K562 (cell line): ENCODE results near the gene SCARF2. TPM values are rescaled to one million over a fixed set of nuclear protein-coding genes. Genes with fewer than 3 reads are reported as not detected.

Source experiments
- ARID4B ChIP-seq: sonication (generic); formaldehyde crosslinking; IDR thresholded peaks from 2 replicates; pipeline ENCODE4 v1.8.0; 2022; ENCODE audit warnings: mild to moderate bottlenecking, missing genetic modification reagents
- CAMTA2 ChIP-seq: fragments of 250-450 bp; sonication (Bioruptor Pico); conservative IDR thresholded peaks from 2 replicates; pipeline ENCODE4 v1.5.1; 2022
- DLX4 ChIP-seq: fragments of 250-450 bp; sonication (Bioruptor Pico); IDR thresholded peaks from 2 replicates; pipeline ENCODE4 v1.6.1; 2021; ENCODE audit warnings: mild to moderate bottlenecking
- HOMEZ ChIP-seq: fragments of 250-450 bp; sonication (Bioruptor Pico); IDR thresholded peaks from 2 replicates; pipeline ENCODE4 v1.4.0; 2020; ENCODE audit warnings: mild to moderate bottlenecking, moderate library complexity
- NFYB ChIP-seq: IDR thresholded peaks from 2 replicates; pipeline ENCODE4 v1.6.1; 2011; ENCODE audit warnings: mild to moderate bottlenecking, moderate library complexity; ENCODE audit not compliant: insufficient read length; ENCODE audit errors: extremely low read depth
- PREB ChIP-seq: sonication (generic); formaldehyde crosslinking; IDR thresholded peaks from 2 replicates; pipeline ENCODE4 v1.8.1; 2023; ENCODE audit warnings: mild to moderate bottlenecking, missing genetic modification reagents
- THRB ChIP-seq: fragments of 450-650 bp; formaldehyde crosslinking; conservative IDR thresholded peaks from 2 replicates; pipeline ENCODE4 v1.4.0; 2022; ENCODE audit warnings: mild to moderate bottlenecking, missing genetic modification characterization
- polyA plus RNA-seq, 8 experiments: library from polyadenylated mRNA; depleted of rRNA in 4 of 8; stranded (reverse) in 5 of 8; unstranded in 3 of 8; fragments of >200 nt; fragmentation: Nextera tagmentation in 2 of 8; fragmentation: Illumina TruSeq in 1 of 8; extraction: Ambion mirVana in 2 of 8; extraction: Trizol in 1 of 8; gene quantifications; 2 replicates each; pipeline versions ENCODE4 v1.2.1 to v1.2.3, GENCODE V29; 2011 to 2014; ENCODE audit warnings: inconsistent platforms in 1 of 8, missing spikeins in 1 of 8
- total RNA-seq, 7 experiments: library from RNA; depleted of rRNA in 6 of 7; stranded (reverse); fragments of >200 nt in 6 of 7; fragmentation: Illumina TruSeq in 2 of 7; extraction: Trizol in 2 of 7; gene quantifications; 2 replicates each; pipeline versions ENCODE4 v1.2.1 to v1.2.3, GENCODE V29; 2011 to 2021; ENCODE audit warnings: low replicate concordance in 1 of 7
- TF ChIP-seq, protein P1 (sequence below), 2 experiments: fragments of 450-650 bp; IDR thresholded peaks; 2 replicates each; pipeline ENCODE4 v1.6.1; 2016; ENCODE audit warnings: mild to moderate bottlenecking in 2 of 2, borderline replicate concordance in 1 of 2, low read depth in 1 of 2, moderate library complexity in 1 of 2

Gene SCARF2
- total and polyA plus RNA-seq, 9 of the 15 experiments (the other 6 are each of a cell fraction or from before 2014, with no cell fraction given), result 0.06 to 0.32 (median 0.21) TPM; not detected in 5

DNA sequence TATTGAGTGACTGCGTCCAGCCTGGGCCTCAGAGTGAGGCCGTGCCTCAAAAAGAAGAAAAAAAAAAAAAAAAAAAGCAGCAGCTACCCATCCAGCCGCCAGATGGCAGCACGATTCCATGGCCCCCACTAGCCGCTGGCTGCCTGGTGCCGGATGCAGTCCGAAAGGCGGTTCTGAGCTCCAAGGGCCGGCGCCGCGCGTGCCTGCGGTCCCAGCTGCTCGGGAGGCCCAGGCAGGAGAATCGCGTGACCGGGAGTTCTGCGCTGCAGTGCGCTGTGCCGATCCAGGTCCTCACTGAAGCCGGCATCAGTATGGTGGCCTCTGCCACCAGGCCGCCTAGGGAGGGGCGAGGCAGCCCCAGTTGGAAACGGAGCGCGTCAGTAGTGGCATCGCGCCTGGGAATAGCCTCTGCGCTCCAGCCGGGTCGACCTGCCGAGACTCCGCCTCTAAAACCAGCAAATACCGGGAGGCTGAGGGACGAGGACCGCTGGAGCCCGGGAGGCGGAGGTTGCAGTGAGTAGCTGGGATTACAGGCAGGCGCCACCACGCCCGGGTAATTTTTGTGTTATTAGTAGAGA is 19.3 kb downstream of the SCARF2 start (continued):
- TF ChIP-seq ARID4B (CRISPR knock-in tag) (peak; percentile 35; the same call in 1 of the 2 replicates), CAMTA2 (CRISPR knock-in tag) (0 out of 2 replicates have a peak, but pooled peaks have one; percentile 57), THRB (no peak), NFYB (no peak), HOMEZ (CRISPR knock-in tag) (no peak), PREB (CRISPR knock-in tag) (no peak), DLX4 (CRISPR knock-in tag) (no peak)
- TF ChIP-seq, protein P1, sequence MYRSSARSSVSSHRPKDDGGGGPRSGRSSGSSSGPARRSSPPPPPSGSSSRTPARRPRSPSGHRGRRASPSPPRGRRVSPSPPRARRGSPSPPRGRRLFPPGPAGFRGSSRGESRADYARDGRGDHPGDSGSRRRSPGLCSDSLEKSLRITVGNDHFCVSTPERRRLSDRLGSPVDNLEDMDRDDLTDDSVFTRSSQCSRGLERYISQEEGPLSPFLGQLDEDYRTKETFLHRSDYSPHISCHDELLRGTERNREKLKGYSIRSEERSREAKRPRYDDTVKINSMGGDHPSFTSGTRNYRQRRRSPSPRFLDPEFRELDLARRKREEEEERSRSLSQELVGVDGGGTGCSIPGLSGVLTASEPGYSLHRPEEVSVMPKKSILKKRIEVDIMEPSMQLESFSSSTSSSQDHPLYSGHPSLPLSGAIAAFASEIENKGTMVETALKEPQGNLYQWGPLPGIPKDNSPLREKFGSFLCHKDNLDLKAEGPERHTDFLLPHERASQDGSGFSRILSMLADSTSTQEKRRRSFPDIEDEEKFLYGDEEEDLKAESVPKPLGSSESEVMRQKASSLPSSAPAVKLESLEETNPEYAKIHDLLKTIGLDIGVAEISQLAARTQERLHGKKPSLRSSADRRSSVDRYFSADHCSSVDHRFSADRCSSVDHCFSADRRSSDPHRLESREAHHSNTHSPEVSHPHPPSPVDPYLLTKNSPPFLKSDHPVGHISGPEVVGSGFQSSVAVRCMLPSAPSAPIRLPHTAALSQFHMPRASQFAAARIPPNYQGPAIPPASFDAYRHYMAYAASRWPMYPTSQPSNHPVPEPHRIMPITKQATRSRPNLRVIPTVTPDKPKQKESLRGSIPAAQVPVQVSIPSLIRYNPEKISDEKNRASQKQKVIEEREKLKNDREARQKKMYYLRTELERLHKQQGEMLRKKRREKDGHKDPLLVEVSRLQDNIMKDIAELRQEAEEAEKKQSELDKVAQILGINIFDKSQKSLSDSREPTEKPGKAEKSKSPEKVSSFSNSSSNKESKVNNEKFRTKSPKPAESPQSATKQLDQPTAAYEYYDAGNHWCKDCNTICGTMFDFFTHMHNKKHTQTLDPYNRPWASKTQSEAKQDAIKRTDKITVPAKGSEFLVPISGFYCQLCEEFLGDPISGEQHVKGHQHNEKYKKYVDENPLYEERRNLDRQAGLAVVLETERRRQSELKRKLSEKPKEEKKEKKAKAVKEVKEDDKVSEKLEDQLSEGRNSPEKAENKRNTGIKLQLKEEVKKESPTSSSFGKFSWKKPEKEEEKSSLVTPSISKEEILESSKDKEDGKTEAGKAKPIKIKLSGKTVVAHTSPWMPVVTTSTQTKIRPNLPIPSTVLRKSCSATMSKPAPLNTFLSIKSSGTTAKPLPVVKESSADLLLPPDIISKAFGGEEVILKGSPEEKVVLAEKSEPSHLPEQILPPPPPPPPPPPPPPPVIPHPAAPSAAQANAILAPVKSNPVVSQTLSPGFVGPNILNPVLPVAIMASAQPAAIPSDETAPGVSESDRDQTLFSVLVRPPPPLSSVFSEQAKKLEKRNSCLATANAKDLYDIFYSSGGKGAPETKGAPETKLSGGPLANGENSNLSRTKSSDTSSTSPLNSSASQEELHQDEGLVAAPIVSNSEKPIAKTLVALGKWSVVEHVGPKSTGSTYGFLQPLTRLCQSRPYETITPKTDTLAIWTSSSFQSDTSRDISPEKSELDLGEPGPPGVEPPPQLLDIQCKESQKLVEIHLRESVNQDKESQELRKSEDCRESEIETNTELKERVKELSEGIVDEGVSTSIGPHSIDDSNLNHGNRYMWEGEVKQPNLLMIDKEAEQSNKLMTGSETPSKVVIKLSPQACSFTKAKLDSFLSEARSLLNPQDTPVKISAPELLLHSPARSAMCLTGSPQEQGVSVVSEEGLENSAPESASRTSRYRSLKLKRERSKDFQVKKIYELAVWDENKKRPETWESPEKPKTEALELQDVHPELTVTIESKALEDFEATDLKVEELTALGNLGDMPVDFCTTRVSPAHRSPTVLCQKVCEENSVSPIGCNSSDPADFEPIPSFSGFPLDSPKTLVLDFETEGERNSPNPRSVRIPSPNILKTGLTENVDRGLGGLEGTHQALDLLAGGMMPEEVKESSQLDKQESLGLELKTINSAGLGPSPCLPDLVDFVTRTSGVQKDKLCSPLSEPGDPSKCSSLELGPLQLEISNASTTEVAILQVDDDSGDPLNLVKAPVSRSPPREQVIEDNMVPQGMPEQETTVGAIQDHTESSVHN (IDR thresholded peaks at IDR 0.05; ENCODE audit: borderline replicate concordance in 1 of 2, low read depth in 1 of 2), result no peak
